Fibroblast of lung (primary cell): ENCODE results near the gene TSPAN1. TPM values are rescaled to one million over a fixed set of nuclear protein-coding genes. Genes with fewer than 3 reads are reported as not detected.

Experiments
- DNase-seq, 2 donors: peaks; one replicate each; pipeline versions ENCODE4 v3.0.0 to v3.0.0-alpha.2; 2010; ENCODE audit warnings: low read depth in 2 of 2
- H2AFZ ChIP-seq: 2 replicates; pipeline ENCODE4 v1.5.1; 2012; ENCODE audit warnings: low read length, control low read depth, inconsistent platforms
- H3K27ac ChIP-seq: 2 replicates; pipeline ENCODE4 v1.5.1; 2011; ENCODE audit warnings: low read length, control low read depth; ENCODE audit not compliant: insufficient read depth
- H3K27me3 ChIP-seq: 2 replicates; pipeline ENCODE4 v1.5.1; 2011; ENCODE audit warnings: mild to moderate bottlenecking, low read length; ENCODE audit not compliant: control insufficient read depth, insufficient read depth
- H3K36me3 ChIP-seq: 2 replicates; pipeline ENCODE4 v1.5.1; 2011; ENCODE audit warnings: low read length; ENCODE audit not compliant: control insufficient read depth, insufficient read depth
- H3K4me1 ChIP-seq: 2 replicates; pipeline ENCODE4 v1.5.1; 2011; ENCODE audit warnings: low read length; ENCODE audit not compliant: control insufficient read depth, insufficient read depth; ENCODE audit errors: extremely low read depth
- H3K4me2 ChIP-seq: 2 replicates; pipeline ENCODE4 v1.5.1; 2011; ENCODE audit warnings: low read length, control low read depth; ENCODE audit not compliant: insufficient read depth; ENCODE audit errors: extremely low read depth
- H3K4me3 ChIP-seq, 4 experiments: fragments of 200-600 bp in 1 of 4; sonication (generic) in 1 of 4; replicated peaks in 1 of 4; 2 replicates each; pipeline ENCODE4 v1.5.1; 2011 to 2016; ENCODE audit warnings: low read length in 4 of 4, low read depth in 3 of 4, mild to moderate bottlenecking in 3 of 4, control low read depth in 2 of 4, inconsistent platforms in 1 of 4, mixed read lengths in 1 of 4; ENCODE audit not compliant: insufficient read depth in 1 of 4; ENCODE audit errors: control extremely low read depth in 1 of 4
- H3K79me2 ChIP-seq: 2 replicates; pipeline ENCODE4 v1.5.1; 2012; ENCODE audit warnings: mild to moderate bottlenecking, low read length, inconsistent platforms; ENCODE audit not compliant: control insufficient read depth, insufficient read depth
- H3K9ac ChIP-seq: 2 replicates; pipeline ENCODE4 v1.5.1; 2011; ENCODE audit warnings: mild to moderate bottlenecking, low read length, control low read depth; ENCODE audit not compliant: insufficient read depth
- H3K9me3 ChIP-seq: 2 replicates; pipeline ENCODE4 v1.5.1; 2012; ENCODE audit warnings: low read depth, low read length; ENCODE audit not compliant: control insufficient read depth, insufficient read depth
- H4K20me1 ChIP-seq: 2 replicates; pipeline ENCODE4 v1.5.1; 2011; ENCODE audit warnings: low read length; ENCODE audit not compliant: control insufficient read depth, insufficient read depth; ENCODE audit errors: extremely low read depth
- EZH2 ChIP-seq: IDR thresholded peaks from 2 replicates; pipeline ENCODE4 v1.5.1; 2012; ENCODE audit warnings: low read length, control low read depth, mild to moderate bottlenecking; ENCODE audit errors: missing control alignments
- polyA plus RNA-seq, 2 donors: library from polyadenylated mRNA; depleted of rRNA in 1 of 2; stranded (reverse) in 1 of 2; unstranded in 1 of 2; fragments of >200 nt; gene quantifications; 2 replicates each; pipeline ENCODE4 v1.2.1, GENCODE V29; 2011 to 2012; ENCODE audit warnings: missing spikeins in 1 of 2
- total RNA-seq: library from RNA; depleted of rRNA; stranded (reverse); fragments of >200 nt; gene quantifications from 2 replicates; pipeline ENCODE4 v1.2.1, GENCODE V29; 2014
- TF ChIP-seq, protein P1 (sequence below), 2 donors: IDR thresholded peaks in 1 of 2; conservative IDR thresholded peaks in 1 of 2; 1 replicate in 1 of 2; 2 replicates in 1 of 2; pipeline ENCODE4 v1.5.1; 2011 to 2012; ENCODE audit warnings: low read length in 2 of 2, control low read depth in 1 of 2, inconsistent platforms in 1 of 2, low read depth in 1 of 2, mild to moderate bottlenecking in 1 of 2

Gene TSPAN1
- total and polyA plus RNA-seq, 2 donors (not counting 1 experiment from before 2014, with no cell fraction given): 0.17 to 0.94 TPM

DNA sequence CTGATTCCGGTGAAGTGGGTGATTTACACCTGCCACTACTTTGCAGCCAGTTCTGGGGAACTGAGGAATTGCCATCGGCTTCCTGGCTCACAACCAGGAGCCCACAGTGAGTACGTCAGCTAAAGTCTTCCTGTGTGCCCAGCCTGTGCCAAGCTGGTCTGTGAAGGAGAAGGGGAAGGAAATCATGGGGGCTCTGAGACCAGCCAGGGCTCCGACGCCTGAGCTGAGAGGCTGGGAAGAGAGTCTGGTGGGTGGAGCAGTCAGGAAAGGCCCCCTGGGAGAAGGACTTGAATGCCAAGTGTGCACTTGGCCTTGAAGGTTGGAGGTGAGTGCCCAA lies 29.5 kb downstream of the TSPAN1 start:
- Histone ChIP-seq H4K20me1 (no peaks in the 10 kb centered on the region), H3K27ac (no peak overlapping the region), H3K4me2 (peak overlapping the region; percentile 80), H3K79me2 (no peaks in the 10 kb centered on the region), H3K36me3 (no peaks in the 10 kb centered on the region), H3K4me1 (no peaks in the 10 kb centered on the region), H3K4me3 (peak overlapping the region in 2 of 4 experiments; percentile 95 to 97), H2AFZ (no peak overlapping the region), H3K27me3 (no peaks in the 10 kb centered on the region), H3K9me3 (no peaks in the 10 kb centered on the region), H3K9ac (no peak overlapping the region)
- no peak for TF ChIP-seq EZH2
- TF ChIP-seq, protein P1, sequence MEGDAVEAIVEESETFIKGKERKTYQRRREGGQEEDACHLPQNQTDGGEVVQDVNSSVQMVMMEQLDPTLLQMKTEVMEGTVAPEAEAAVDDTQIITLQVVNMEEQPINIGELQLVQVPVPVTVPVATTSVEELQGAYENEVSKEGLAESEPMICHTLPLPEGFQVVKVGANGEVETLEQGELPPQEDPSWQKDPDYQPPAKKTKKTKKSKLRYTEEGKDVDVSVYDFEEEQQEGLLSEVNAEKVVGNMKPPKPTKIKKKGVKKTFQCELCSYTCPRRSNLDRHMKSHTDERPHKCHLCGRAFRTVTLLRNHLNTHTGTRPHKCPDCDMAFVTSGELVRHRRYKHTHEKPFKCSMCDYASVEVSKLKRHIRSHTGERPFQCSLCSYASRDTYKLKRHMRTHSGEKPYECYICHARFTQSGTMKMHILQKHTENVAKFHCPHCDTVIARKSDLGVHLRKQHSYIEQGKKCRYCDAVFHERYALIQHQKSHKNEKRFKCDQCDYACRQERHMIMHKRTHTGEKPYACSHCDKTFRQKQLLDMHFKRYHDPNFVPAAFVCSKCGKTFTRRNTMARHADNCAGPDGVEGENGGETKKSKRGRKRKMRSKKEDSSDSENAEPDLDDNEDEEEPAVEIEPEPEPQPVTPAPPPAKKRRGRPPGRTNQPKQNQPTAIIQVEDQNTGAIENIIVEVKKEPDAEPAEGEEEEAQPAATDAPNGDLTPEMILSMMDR (conservative IDR thresholded peaks at IDR 0.05 in 1 of 2, IDR thresholded peaks at IDR 0.05 in 1 of 2; ENCODE audit: low read depth in 1 of 2, low read length in 2 of 2): no peak
- DNase-seq: no peak

DNA sequence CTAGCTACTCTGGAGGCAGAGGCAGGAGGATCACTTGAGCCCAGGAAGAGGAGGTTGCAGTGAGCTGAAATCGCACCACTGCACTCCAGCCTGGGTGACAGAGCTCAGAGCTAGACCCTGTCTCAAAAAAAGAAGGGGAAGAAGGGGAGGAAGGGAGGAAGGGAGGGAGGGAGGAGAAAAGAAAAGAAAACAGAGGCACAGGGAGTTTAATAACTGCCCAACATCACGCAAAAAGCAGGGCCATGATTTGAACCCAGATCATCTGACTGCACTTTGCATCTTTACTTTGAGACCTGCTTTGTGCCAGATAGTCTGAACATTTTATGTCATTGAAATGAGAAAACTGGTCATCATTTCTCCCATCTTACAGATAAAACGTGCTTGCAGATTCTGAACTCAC lies 30.3 kb downstream of the TSPAN1 start:
- no peaks in the 10 kb centered on the region for H3K79me2 ChIP-seq

DNA sequence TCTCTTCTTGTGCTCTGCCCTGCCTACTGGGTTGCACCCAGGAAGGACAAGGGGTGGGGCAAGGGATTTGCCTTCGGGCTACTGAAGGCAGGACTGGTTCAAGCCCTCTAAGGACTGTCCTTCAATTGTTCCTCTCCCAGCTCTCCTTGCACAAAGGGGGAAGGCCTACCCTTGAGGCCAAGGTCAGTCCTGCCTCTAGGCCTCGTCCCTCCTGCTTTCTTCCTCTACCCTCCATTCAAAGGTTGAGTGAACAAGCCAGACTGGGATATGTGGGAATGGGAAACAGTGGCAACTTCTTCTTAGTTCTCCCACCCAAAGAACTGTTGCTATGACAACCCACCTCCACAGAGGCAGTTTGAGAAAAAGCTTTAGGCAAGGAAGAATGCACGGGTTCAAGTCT lies 30.9 kb downstream of the TSPAN1 start:
- Histone ChIP-seq H2AFZ (no peak overlapping the region), H3K27me3 (no peaks in the 10 kb centered on the region), H3K79me2 (no peaks in the 10 kb centered on the region), H3K4me2 (no peak overlapping the region), H4K20me1 (no peaks in the 10 kb centered on the region), H3K4me3 (no peak overlapping the region), H3K9me3 (no peaks in the 10 kb centered on the region), H3K4me1 (no peaks in the 10 kb centered on the region), H3K9ac (no peak overlapping the region), H3K36me3 (no peaks in the 10 kb centered on the region), H3K27ac (no peak overlapping the region)
- TF ChIP-seq, protein P1 (conservative IDR thresholded peaks at IDR 0.05 in 1 of 2, IDR thresholded peaks at IDR 0.05 in 1 of 2; ENCODE audit: low read depth in 1 of 2, low read length in 2 of 2): no peak
- no peak for TF ChIP-seq EZH2
- DNase-seq: no peak

More for the DNA sequence above, 30.3 kb downstream of the TSPAN1 start:
- Histone ChIP-seq H3K27me3 (no peaks in the 10 kb centered on the region), H3K4me3 (no peak overlapping the region), H3K36me3 (no peaks in the 10 kb centered on the region), H3K4me1 (no peaks in the 10 kb centered on the region), H3K27ac (no peak overlapping the region), H3K4me2 (no peak overlapping the region), H3K9me3 (no peaks in the 10 kb centered on the region), H4K20me1 (no peaks in the 10 kb centered on the region), H2AFZ (no peak overlapping the region), H3K9ac (no peak overlapping the region)
- TF ChIP-seq, protein P1 (conservative IDR thresholded peaks at IDR 0.05 in 1 of 2, IDR thresholded peaks at IDR 0.05 in 1 of 2; ENCODE audit: low read depth in 1 of 2, low read length in 2 of 2): no peak
- TF ChIP-seq EZH2: no peak
- DNase-seq: no peak
